MM.1S (cell line): ENCODE measurements around the gene ST8SIA2.
"Not testable (repeated sequence)": the region's sequence is repeated elsewhere in the genome, so short reads cannot be mapped to it uniquely, and the experiment has no call there.

Experiments
- EZH2 ChIP-seq: fragments of 300-600 bp; sonication (generic); optimal IDR thresholded peaks from 2 replicates; pipeline ENCODE3; 2017; ENCODE audit warnings: low read depth, mild to moderate bottlenecking, antibody characterized with exemption, low read length, mixed read lengths
- EZH2phosphoT487 ChIP-seq: fragments of 300-600 bp; sonication (generic); IDR thresholded peaks from 2 replicates; pipeline ENCODE4 v1.6.1; 2018; ENCODE audit warnings: antibody characterized with exemption, low read length
- TF ChIP-seq, protein P1 (sequence below): fragments of 300-600 bp; sonication (generic); IDR thresholded peaks from 2 replicates; pipeline ENCODE4 v1.5.1; 2016; ENCODE audit warnings: antibody characterized with exemption, low read length, mixed read lengths

DNA sequence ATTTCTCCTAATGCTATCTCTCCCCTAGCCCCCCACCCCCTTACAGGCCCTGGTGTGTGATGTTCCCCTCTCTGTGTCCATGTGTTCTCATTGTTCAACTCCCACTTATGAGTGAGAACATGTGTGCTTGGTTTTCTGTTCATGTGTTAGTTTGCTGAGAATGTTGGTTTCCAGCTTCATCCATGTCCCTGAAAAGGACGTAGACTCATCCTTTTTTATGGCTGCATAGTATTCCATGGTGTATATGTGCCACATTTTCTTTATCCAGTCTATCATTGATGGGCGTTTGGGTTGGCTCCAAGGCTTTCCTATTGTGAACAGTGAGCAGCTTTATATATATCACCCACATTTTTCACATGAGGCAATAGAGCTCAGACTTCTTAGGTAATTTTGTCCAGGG, 86.0 kb downstream of the ST8SIA2 start:
- TF ChIP-seq, protein P1, sequence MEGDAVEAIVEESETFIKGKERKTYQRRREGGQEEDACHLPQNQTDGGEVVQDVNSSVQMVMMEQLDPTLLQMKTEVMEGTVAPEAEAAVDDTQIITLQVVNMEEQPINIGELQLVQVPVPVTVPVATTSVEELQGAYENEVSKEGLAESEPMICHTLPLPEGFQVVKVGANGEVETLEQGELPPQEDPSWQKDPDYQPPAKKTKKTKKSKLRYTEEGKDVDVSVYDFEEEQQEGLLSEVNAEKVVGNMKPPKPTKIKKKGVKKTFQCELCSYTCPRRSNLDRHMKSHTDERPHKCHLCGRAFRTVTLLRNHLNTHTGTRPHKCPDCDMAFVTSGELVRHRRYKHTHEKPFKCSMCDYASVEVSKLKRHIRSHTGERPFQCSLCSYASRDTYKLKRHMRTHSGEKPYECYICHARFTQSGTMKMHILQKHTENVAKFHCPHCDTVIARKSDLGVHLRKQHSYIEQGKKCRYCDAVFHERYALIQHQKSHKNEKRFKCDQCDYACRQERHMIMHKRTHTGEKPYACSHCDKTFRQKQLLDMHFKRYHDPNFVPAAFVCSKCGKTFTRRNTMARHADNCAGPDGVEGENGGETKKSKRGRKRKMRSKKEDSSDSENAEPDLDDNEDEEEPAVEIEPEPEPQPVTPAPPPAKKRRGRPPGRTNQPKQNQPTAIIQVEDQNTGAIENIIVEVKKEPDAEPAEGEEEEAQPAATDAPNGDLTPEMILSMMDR = not testable (repeated sequence)
- not testable (repeated sequence) for TF ChIP-seq EZH2, EZH2phosphoT487
